A549 (cell line): ENCODE data around the gene RASGEF1C. TPM values are rescaled to one million over a fixed set of nuclear protein-coding genes. Genes with fewer than 3 reads are reported as not detected.
A peak's percentile ranks its signal among the peaks of the same experiment; 100 is the strongest.

Experiments
- ATAC-seq, 2 experiments: fragments of 200-7000 bp in 1 of 2; fragments of >200 bp in 1 of 2; cut with Nextera tagmentation in 1 of 2; cut with Tn5 transposase in 1 of 2; 3 replicates each; pipeline versions ENCODE4 v1.8.0 to v1.9.1; 2018 to 2020; ENCODE audit warnings: mild to moderate bottlenecking in 1 of 2, moderate library complexity in 1 of 2
- CTCF ChIA-PET: fragments of 300-600 bp; sonication (Branson Sonifier 250); formaldehyde crosslinking; extraction: SDS; loops from one replicate; lab custom pipeline; 2021; ENCODE audit warnings: antibody characterized with exemption, inconsistent platforms; lab: Yijun Ruan, JAX
- POLR2A ChIA-PET: fragments of 350-600 bp; formaldehyde crosslinking; extraction: SDS; loops from one replicate; lab custom pipeline; 2021; ENCODE audit warnings: antibody characterized with exemption, inconsistent platforms; lab: Yijun Ruan, JAX
- DNase-seq, 2 experiments: peaks; one replicate each; pipeline versions ENCODE4 v3.0.0 to v3.0.0-alpha.2; 2011 to 2016; ENCODE audit warnings: low read depth in 1 of 2, low spot score in 1 of 2
- FAIRE-seq: peaks from 2 replicates; lab custom pipeline; 2011; peaks lifted over from hg19 to GRCh38; lab: Jason Lieb, UNC
- H3K27ac ChIP-seq, 2 experiments: fragments of >200 bp; sonication (Bioruptor Twin); formaldehyde crosslinking; 3 replicates each; pipeline ENCODE4 v1.5.1; 2016 to 2017
- H3K4me1 ChIP-seq: fragments of >200 bp; sonication (Bioruptor Twin); formaldehyde crosslinking; 3 replicates; pipeline ENCODE4 v1.6.1; 2016
- H3K4me2 ChIP-seq: fragments of >200 bp; sonication (Bioruptor Twin); formaldehyde crosslinking; 3 replicates; pipeline ENCODE4 v1.6.1; 2016
- H3K4me3 ChIP-seq: fragments of >200 bp; sonication (Bioruptor Twin); formaldehyde crosslinking; 3 replicates; pipeline ENCODE4 v1.5.1; 2016
- H3K9me3 ChIP-seq: fragments of >200 bp; sonication (Bioruptor Twin); formaldehyde crosslinking; 3 replicates; pipeline ENCODE4 v1.6.1; 2016
- ATOH8 ChIP-seq: fragments of 250-450 bp; sonication (Bioruptor Pico); IDR thresholded peaks from 2 replicates; pipeline ENCODE4 v1.5.0; 2020; ENCODE audit warnings: low read depth, mild to moderate bottlenecking, moderate library complexity
- BHLHE40 ChIP-seq: IDR thresholded peaks from 2 replicates; pipeline ENCODE4 v1.6.1; 2012; ENCODE audit warnings: low read depth, low read length, inconsistent platforms
- CEBPB ChIP-seq, 2 experiments: fragments of >200 bp in 1 of 2; sonication (Bioruptor Twin) in 1 of 2; formaldehyde crosslinking in 1 of 2; IDR thresholded peaks; 2 replicates each; pipeline ENCODE4 v1.6.1; 2012 to 2016
- CHD2 ChIP-seq: fragments of 150-350 bp; IDR thresholded peaks from 2 replicates; pipeline ENCODE4 v1.6.1; 2014; ENCODE audit warnings: low read length; ENCODE audit not compliant: partially characterized antibody
- EHF ChIP-seq: fragments of 250-450 bp; sonication (Bioruptor Pico); IDR thresholded peaks from 2 replicates; pipeline ENCODE4 v1.5.0; 2020; ENCODE audit warnings: mild to moderate bottlenecking
- EHMT2 ChIP-seq: fragments of 200-600 bp; sonication (generic); IDR thresholded peaks from 2 replicates; pipeline ENCODE4 v1.6.1; 2016; ENCODE audit warnings: antibody characterized with exemption, low read depth, mild to moderate bottlenecking, moderate library complexity
- EP300 ChIP-seq, 2 experiments: fragments of >200 bp; sonication (Bioruptor Twin); formaldehyde crosslinking; IDR thresholded peaks; 2 replicates in 1 of 2; 3 replicates in 1 of 2; pipeline ENCODE4 v1.6.1; 2016 to 2017
- ESRRA ChIP-seq: fragments of 150-350 bp; IDR thresholded peaks from 2 replicates; pipeline ENCODE4 v1.6.1; 2014; ENCODE audit warnings: mild to moderate bottlenecking, low read length, borderline replicate concordance
- HDAC2 ChIP-seq: fragments of 200-600 bp; sonication (generic); IDR thresholded peaks from 2 replicates; pipeline ENCODE4 v1.6.1; 2016
- HOXB13 ChIP-seq: fragments of 250-450 bp; sonication (Bioruptor Pico); IDR thresholded peaks from 2 replicates; pipeline ENCODE4 v1.5.0; 2020; ENCODE audit warnings: low read depth, mild to moderate bottlenecking, moderate library complexity
- HOXB5 ChIP-seq: fragments of 250-450 bp; sonication (Bioruptor Pico); IDR thresholded peaks from 2 replicates; pipeline ENCODE4 v1.5.0; 2020; ENCODE audit warnings: mild to moderate bottlenecking, moderate library complexity
- JUNB ChIP-seq: fragments of >200 bp; sonication (Bioruptor Twin); formaldehyde crosslinking; IDR thresholded peaks from 2 replicates; pipeline ENCODE4 v1.6.1; 2016
- MAFK ChIP-seq: fragments of 450-650 bp; IDR thresholded peaks from 2 replicates; pipeline ENCODE4 v1.6.1; 2014; ENCODE audit not compliant: partially characterized antibody
- MAZ ChIP-seq: fragments of 150-350 bp; IDR thresholded peaks from 2 replicates; pipeline ENCODE4 v1.6.1; 2014; ENCODE audit warnings: antibody characterized with exemption, low read depth, low read length, borderline replicate concordance
- NR3C1 ChIP-seq: fragments of >200 bp; sonication (Bioruptor Twin); formaldehyde crosslinking; IDR thresholded peaks from 3 replicates; pipeline ENCODE4 v1.6.1; 2017
- PBX3 ChIP-seq: IDR thresholded peaks from 2 replicates; pipeline ENCODE4 v1.6.1; 2012
- POLR2A ChIP-seq: IDR thresholded peaks from 2 replicates; pipeline ENCODE4 v1.6.1; 2012; ENCODE audit warnings: mild to moderate bottlenecking, low read length
- RCOR1 ChIP-seq: fragments of 150-350 bp; IDR thresholded peaks from 2 replicates; pipeline ENCODE4 v1.6.1; 2014; ENCODE audit warnings: antibody characterized with exemption, low read length, low read depth
- SREBF2 ChIP-seq: fragments of 450-650 bp; IDR thresholded peaks from 2 replicates; pipeline ENCODE4 v1.6.1; 2014; ENCODE audit warnings: mild to moderate bottlenecking, moderate library complexity
- ZC3H11A ChIP-seq: fragments of 450-650 bp; IDR thresholded peaks from 2 replicates; pipeline ENCODE4 v1.6.1; 2014; ENCODE audit warnings: antibody characterized with exemption, mild to moderate bottlenecking
- whole genome bisulfite sequencing: methylation state at CpG from one replicate; pipeline ENCODE4 v1.1.6; 2017; ENCODE audit errors: missing lambda C conversion rate; 5-methylcytosine and 5-hydroxymethylcytosine counted together
- polyA plus RNA-seq, 4 experiments: library from polyadenylated mRNA; depleted of rRNA in 3 of 4; stranded (reverse); fragments of >200 nt; fragmentation: RNase III in 1 of 4; extraction: RNeasy Plus Mini Kit Qiagen cat#74134 plus additional on column Dnase treatment in 1 of 4; gene quantifications; 2 replicates in 3 of 4; 3 replicates in 1 of 4; pipeline ENCODE4 v1.2.3, GENCODE V29; 2011 to 2017
- TF ChIP-seq, protein P1 (sequence below): IDR thresholded peaks from 2 replicates; pipeline ENCODE4 v1.6.1; 2012; ENCODE audit warnings: low read depth, borderline replicate concordance

Gene RASGEF1C
- polyA plus RNA-seq, 2 of the 4 experiments (the other 2 are of a cell fraction) = 0.12 TPM; not detected in 1

- CTCF ChIA-PET = interaction anchor here (0.9 to 1.2 kb wide), 2 partner anchors 15 to 97 kb away, joined by 3 to 4 read pairs; partner anchors contain the start of gene RASGEF1C
- Histone ChIP-seq H3K27ac (no peak overlapping the region), H3K9me3 (peaks cover 13% of the 10 kb centered on the region; the same call in 2 of the 3 replicates), H3K4me3 (no peak overlapping the region), H3K4me1 (no peaks in the 10 kb centered on the region), H3K4me2 (no peak overlapping the region)
- FAIRE-seq = no peak
- DNase-seq = no peak
- POLR2A ChIA-PET = no interaction called here
- WGBS = 64% methylated on average over 15 of the region's 15 CpGs
- TF ChIP-seq EHF (CRISPR knock-in tag) (no peak), MAZ (no peak), ZC3H11A (no peak), JUNB (no peak), EP300 (IDR thresholded peaks at IDR 0.05) (no peak), CHD2 (no peak), ATOH8 (CRISPR knock-in tag) (no peak), RCOR1 (no peak), BHLHE40 (no peak), PBX3 (no peak), CEBPB (IDR thresholded peaks at IDR 0.05) (no peak), HOXB5 (CRISPR knock-in tag) (no peak), HDAC2 (no peak), HOXB13 (CRISPR knock-in tag) (no peak), SREBF2 (no peak)
- TF ChIP-seq, protein P1, sequence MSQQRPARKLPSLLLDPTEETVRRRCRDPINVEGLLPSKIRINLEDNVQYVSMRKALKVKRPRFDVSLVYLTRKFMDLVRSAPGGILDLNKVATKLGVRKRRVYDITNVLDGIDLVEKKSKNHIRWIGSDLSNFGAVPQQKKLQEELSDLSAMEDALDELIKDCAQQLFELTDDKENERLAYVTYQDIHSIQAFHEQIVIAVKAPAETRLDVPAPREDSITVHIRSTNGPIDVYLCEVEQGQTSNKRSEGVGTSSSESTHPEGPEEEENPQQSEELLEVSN = no peak
- no peak for ATAC-seq
Observed at GRCh38 chr5:180112181-180112861, 96.7 kb downstream of the RASGEF1C start.

GRCh38 chr5:180111273-180112002 lies 97.6 kb downstream of the RASGEF1C start:
- no peak for TF ChIP-seq MAFK
- TF ChIP-seq POLR2A = no peak
- no peak for TF ChIP-seq CEBPB (IDR thresholded peaks at IDR 0.05)
- TF ChIP-seq EHMT2 = no peak
- TF ChIP-seq NR3C1 = no peak
- no peak for TF ChIP-seq ESRRA
- WGBS = 56% methylated on average over 7 of the region's 7 CpGs

DNA sequence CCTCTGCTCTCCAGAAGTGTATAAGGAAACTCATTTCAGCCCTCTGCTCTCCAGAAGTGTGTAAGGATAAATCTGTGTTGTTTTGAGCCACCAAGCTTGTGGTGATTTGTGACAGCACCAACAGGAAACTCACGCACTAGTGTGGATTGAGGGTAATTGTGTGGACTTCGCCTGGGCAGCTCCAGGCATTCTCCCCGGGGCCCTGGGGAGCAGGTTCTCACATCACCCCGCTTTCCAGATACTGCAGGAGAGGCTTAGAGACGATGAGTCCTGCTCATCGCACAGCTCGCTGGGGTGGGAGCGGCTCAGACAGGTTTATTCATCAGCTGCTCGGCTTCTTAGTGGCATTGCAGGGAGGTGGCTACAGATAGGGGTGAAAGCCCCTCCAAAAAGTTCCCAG lies 99.1 kb downstream of the RASGEF1C start:
- FAIRE-seq (no peak), DNase-seq (no peak), ATAC-seq (0 out of 6 replicates have a peak, but pooled peaks of 1 of the 2 experiments have one; percentile 20)
- Histone ChIP-seq H3K4me3 (no peak overlapping the region), H3K27ac (no peak overlapping the region), H3K9me3 (peaks cover 33% of the 10 kb centered on the region; the same call in 2 of the 3 replicates), H3K4me1 (no peaks in the 10 kb centered on the region), H3K4me2 (no peak overlapping the region)
- ChIA-PET CTCF (interaction anchor here (0.6 to 1.6 kb wide), 4 partner anchors 19 to 441 kb away, joined by 3 to 7 read pairs (median 4); partner anchors contain the start of gene RASGEF1C), POLR2A (no interaction called here)
- TF ChIP-seq POLR2A = no peak
- 57% methylated on average over 9 of the region's 9 CpGs for WGBS

More at GRCh38 chr5:180111273-180112002, 97.6 kb downstream of the RASGEF1C start:
- H3K4me2 ChIP-seq = no peak overlapping the region
- no peak overlapping the region for H3K27ac ChIP-seq
- H3K4me1 ChIP-seq = no peaks in the 10 kb centered on the region
- H3K4me3 ChIP-seq = no peak overlapping the region
- CTCF ChIA-PET = interaction anchor here (1.2 to 1.6 kb wide), 2 partner anchors 98 to 101 kb away, joined by 3 to 7 read pairs; partner anchors contain the start of gene RASGEF1C
- H3K9me3 ChIP-seq = peaks cover 22% of the 10 kb centered on the region; the same call in 2 of the 3 replicates
- DNase-seq = no peak
- no peak for FAIRE-seq
- ATAC-seq = no peak
- POLR2A ChIA-PET = no interaction called here
